Choroid plexus epithelial cell (primary cell): Measurements from ENCODE around the gene PAM16.

Experiments used
- DNase-seq: peaks from one replicate; pipeline ENCODE4 v3.0.0-alpha.2; 2010; ENCODE audit warnings: low read depth
- H3K4me3 ChIP-seq: 2 replicates; pipeline ENCODE4 v1.5.1; 2011; ENCODE audit warnings: low read depth, mild to moderate bottlenecking, control low read depth, low read length, moderate library complexity
- TF ChIP-seq, protein P1 (sequence below): conservative IDR thresholded peaks from 2 replicates; pipeline ENCODE4 v1.5.1; 2011; ENCODE audit warnings: low read depth, mild to moderate bottlenecking, control low read depth, inconsistent platforms, low read length, moderate library complexity

The PAM16 gene

DNA sequence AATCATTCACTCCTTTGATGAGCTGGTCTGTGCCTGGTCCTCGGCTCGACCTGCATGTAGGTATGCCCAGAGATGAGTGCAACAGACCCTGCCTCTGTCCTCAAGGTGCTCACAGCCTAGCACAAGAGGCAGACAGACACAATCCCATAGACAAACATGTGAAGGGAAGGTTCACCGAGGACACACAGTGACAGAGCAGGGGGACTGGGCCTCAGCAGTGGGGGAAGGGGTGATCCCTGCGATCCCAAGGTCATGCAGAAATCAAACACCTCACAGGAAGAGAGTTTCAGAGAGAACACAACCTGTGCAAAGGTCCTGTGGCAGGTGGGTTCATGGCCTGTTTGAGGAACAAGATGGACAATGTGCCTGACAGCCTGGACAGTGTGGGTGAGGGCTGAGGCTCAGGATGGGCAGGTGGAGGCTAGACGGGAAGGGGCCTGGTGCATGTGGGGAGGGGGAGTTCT, 16.3 kb upstream of the PAM16 start:
- TF ChIP-seq, protein P1, sequence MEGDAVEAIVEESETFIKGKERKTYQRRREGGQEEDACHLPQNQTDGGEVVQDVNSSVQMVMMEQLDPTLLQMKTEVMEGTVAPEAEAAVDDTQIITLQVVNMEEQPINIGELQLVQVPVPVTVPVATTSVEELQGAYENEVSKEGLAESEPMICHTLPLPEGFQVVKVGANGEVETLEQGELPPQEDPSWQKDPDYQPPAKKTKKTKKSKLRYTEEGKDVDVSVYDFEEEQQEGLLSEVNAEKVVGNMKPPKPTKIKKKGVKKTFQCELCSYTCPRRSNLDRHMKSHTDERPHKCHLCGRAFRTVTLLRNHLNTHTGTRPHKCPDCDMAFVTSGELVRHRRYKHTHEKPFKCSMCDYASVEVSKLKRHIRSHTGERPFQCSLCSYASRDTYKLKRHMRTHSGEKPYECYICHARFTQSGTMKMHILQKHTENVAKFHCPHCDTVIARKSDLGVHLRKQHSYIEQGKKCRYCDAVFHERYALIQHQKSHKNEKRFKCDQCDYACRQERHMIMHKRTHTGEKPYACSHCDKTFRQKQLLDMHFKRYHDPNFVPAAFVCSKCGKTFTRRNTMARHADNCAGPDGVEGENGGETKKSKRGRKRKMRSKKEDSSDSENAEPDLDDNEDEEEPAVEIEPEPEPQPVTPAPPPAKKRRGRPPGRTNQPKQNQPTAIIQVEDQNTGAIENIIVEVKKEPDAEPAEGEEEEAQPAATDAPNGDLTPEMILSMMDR = no peak
- no peak overlapping the region for H3K4me3 ChIP-seq
- no peak for DNase-seq

DNA sequence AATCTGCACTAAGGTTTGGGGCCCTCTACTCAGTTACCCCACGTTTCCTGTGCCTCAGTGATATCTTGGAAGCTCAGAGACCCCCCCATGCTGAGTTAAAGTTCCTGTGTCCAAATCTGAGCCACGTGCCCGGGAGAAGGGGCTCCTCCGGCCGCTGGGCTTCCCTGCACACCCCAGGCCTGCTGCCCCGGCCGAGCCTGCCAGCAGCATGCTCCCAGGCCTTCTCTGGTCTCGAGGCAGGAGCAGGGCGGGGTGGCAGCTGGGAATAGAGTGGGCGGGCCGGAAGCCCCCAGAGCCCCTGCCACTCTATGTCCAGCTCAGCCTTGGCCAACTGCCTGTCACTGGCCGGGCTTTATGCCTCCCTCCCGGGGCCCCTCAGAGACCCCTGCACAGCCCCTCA, 14.9 kb upstream of the PAM16 start:
- no peak overlapping the region for H3K4me3 ChIP-seq

DNA sequence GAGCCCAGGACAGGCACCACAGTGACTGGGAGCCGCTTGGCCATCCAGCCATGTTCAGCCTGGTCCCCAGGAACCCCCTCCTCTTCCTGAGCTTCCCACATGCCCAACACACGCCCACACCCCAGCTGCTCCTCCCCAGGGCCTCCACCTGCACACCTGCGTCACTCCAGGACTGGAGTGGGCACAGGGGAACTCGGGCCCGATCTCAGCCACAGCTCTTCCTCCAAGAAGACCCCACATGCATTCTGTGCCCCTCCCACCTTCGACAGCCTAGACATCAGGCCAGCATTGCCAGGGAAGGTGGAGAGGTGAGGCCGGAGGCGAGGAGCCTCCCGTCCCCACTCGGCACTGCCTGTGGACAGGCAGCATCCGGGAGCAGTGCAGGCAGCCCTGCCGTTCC, 14.5 kb upstream of the PAM16 start:
- DNase-seq = no peak
- H3K4me3 ChIP-seq = no peak overlapping the region
- TF ChIP-seq, protein P1 = no peak

More for the DNA sequence above, 14.9 kb upstream of the PAM16 start:
- TF ChIP-seq, protein P1 = no peak
- no peak for DNase-seq

DNA sequence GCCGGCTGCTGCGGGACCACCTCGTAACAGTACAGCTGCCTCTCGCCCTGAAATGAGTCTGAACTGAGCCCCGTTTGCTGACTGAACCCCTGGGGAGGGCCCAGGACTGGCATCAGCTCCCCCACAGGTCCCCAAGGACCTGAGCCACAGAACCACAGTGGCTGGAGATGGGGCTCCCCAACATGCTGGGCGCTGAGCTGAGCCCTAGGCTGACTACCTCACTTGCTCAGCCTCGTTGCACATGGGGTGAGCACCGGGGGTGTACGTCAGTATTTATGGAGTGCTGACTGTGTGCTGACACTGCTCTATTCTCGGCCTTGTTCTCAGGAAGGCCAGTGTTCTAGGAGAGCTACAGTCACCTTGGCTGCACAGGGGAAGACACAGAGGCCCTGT, 13.9 kb upstream of the PAM16 start:
- TF ChIP-seq, protein P1 = no peak
- DNase-seq = no peak
- H3K4me3 ChIP-seq = no peak overlapping the region

DNA sequence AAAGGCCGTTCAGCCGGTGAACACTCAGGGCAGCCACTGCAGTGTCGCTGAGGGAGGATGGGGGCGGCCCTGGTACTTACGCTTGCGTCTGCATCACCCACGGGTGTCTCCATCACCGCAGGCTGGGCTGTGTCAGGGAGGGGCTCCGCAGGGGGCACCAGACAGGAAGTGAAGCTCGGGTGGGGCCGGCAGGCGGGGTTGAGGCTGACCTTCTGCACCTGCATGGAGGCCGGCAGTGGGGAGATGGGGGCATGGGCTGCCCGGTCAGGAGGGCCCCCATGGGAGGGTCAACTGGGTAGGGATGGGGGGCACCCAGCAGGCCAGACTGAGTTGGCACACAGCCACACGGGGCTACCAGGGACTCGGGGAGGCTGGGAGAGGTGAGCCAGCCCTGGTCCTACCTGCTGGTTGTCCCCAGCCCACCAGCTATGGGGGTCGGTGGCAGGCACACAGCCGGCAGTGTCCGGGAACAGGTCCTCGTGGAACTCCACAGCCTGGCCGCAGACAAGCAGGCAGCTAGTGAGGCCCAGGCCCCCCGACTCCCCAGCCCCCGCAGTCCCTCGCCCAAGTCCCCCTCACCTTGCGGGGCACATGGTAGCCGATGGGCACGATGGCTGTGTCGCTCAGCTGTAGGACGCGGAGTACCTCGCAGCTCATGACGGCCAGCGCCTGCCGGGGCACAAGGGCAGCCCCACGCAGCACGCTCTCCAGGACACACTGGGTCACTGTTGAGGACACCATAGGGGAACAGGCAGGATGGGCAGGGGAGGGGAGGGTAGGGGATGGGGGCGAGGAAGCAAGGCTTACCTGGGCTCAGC, 13.3 kb upstream of the PAM16 start:
- DNase-seq = no peak
- no peak overlapping the region for H3K4me3 ChIP-seq
- TF ChIP-seq, protein P1 = no peak

DNA sequence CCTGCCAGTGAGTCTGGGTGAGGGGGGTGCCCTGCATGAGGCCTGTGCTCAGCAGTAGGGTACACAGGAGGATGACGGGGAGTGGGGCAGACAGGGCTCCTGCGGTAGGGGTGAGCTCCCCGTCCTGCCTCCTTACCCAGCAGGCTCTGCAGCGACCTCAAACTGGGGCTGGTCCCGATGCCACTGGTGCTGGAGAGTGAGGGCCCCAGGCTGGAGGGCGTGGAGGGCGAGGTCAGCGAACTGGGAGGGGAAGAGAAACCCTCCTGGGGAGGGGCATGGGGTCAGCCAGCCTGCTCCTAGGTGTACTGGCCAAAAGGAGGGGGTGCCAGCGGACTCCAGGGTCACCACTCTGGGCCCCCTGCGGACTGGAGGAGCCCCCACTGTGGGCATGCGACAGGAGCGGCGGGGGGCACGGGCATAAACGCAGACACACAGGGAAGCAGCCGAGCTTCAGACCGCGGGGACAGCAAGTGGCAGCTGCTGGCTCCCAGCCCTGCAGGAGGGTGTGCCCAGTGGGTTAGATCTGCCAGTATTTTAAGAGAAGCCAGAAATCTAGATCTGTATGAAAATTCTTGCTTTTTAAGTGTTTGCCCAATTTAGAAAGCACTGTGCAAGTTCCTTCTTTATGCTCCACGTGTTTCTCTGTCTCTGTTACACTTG, 11.5 kb upstream of the PAM16 start:
- H3K4me3 ChIP-seq = no peak overlapping the region
- DNase-seq = no peak
- TF ChIP-seq, protein P1 = no peak
